Heart left ventricle (tissue), 13 donors: ENCODE data around the gene SOX11.

ENCODE experiments used
- POLR2A ChIP-seq, 2 donors: fragments of 450-650 bp; IDR thresholded peaks; one replicate each; pipeline ENCODE4 v1.6.1; 2017; ENCODE audit warnings: antibody characterized with exemption in 2 of 2, mild to moderate bottlenecking in 2 of 2, moderate library complexity in 2 of 2
- TF ChIP-seq, protein P1 (sequence below), 12 donors: fragments of 200-600 bp; sonication (generic) in 4 of 12; IDR thresholded peaks; one replicate each; pipeline versions ENCODE4 v1.5.0 to v1.8.0; 2018 to 2022; ENCODE audit warnings: antibody characterized with exemption in 12 of 12, mild to moderate bottlenecking in 5 of 12
- donor health status: ischemic (EF 13 %, LVEDD 7.1; RV severe dilation, severe dysfunction).
- donor health status: DM: no; HTN: yes; CAD: no.
- donor health status: DM: no; HTN: no; CAD: no.
- donor health status: ischemic (EF 25% LVEDD 6.9; RV normal size, moderate dysfunction).
- donor health status: ischemic (EF 25% LVEDD 5.7; RV mildly dilated, moderate dysfunction).
- donor health status: ischemic (EF 35%, LVEDD 5.7; RV mildly dilated, moderate dysfunction).
- donor health status: nonischemic (EF 11% LVEDD 7.7; RV severe dilation, severe dysfunction).
- donor health status: DM: yes; HTN: yes; CAD: no.
- donor health status: PGD.
- donor health status: ischemic (EF 29% LVEDD 5.4; RV normal size, mild dysfunction).
- donor health status: nonischemic (EF 23%, LVEDD 6.1; RV moderate dilation, normal function).

- TF ChIP-seq, protein P1, sequence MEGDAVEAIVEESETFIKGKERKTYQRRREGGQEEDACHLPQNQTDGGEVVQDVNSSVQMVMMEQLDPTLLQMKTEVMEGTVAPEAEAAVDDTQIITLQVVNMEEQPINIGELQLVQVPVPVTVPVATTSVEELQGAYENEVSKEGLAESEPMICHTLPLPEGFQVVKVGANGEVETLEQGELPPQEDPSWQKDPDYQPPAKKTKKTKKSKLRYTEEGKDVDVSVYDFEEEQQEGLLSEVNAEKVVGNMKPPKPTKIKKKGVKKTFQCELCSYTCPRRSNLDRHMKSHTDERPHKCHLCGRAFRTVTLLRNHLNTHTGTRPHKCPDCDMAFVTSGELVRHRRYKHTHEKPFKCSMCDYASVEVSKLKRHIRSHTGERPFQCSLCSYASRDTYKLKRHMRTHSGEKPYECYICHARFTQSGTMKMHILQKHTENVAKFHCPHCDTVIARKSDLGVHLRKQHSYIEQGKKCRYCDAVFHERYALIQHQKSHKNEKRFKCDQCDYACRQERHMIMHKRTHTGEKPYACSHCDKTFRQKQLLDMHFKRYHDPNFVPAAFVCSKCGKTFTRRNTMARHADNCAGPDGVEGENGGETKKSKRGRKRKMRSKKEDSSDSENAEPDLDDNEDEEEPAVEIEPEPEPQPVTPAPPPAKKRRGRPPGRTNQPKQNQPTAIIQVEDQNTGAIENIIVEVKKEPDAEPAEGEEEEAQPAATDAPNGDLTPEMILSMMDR (IDR thresholded peaks at IDR 0.05), result no peak
- TF ChIP-seq POLR2A (IDR thresholded peaks at IDR 0.05), result no peak
Observed at GRCh38 chr2:5693287-5694201, 1.4 kb downstream of the SOX11 start.
